Measurements from ENCODE around the gene ITGB2.

DNA sequence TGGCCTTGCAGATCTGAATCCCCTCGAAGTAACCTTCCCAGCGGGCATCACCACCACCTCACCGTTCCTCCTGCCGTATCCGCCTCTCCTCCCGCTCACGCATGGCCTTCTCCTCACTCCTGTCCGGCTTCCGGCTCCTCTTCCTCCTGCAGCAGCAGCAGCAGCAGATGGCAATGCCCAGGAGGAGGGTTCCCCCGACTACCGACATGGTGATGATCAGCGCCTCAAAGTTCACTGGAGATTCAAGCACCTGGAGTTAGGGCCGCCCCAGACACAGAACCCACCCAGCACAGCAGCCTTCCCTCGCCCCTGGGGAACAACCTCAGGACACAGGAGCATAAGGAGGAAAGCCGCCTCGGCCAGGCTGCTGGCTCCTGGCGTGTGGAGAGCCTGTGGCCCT, 64.6 kb downstream of the ITGB2 start:
- TF ChIP-seq CTCF (conservative IDR thresholded peaks at IDR 0.05; ENCODE audit: low read depth, low read length) (no peak), EZH2 (IDR thresholded peaks at IDR 0.05; ENCODE audit: low read length, unreplicated experiment) (no peak)
